HG02885 (cell line): ENCODE measurements around the gene GCN1.

Experiments
- ATAC-seq: cut with Tn5 transposase; IDR thresholded peaks from one replicate; pipeline ENCODE4 v1.9.1; 2021; ENCODE audit warnings: mild to moderate bottlenecking; ENCODE audit not compliant: unreplicated experiment, poor library complexity

GCN1 gene

GRCh38 chr12:120101617-120102016 lies 92.9 kb downstream of the GCN1 start:
- no peak for ATAC-seq

DNA sequence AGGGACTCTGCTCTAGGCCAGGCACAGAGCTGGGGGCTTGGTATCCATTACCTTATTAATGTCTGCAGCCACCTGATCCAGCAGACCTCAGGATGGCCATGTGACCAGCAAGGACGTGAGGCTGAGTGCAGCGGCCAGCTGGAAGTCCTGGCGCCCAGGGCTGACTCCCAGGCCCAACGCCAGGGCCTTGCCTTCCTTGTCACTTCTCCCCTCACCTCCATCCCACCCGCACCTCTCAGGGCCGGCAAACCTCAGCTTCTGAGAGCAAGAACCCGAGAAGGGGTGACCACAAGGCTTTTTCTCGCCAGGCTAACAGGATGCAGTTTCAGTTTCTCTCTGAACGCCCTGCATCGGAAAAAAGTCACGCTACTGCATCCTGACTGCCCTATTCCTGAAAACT lies 93.3 kb downstream of the GCN1 start:
- ATAC-seq: no peak

- no peak for ATAC-seq
Measured at GRCh38 chr12:120100630-120101029, 93.9 kb downstream of the GCN1 start.

DNA sequence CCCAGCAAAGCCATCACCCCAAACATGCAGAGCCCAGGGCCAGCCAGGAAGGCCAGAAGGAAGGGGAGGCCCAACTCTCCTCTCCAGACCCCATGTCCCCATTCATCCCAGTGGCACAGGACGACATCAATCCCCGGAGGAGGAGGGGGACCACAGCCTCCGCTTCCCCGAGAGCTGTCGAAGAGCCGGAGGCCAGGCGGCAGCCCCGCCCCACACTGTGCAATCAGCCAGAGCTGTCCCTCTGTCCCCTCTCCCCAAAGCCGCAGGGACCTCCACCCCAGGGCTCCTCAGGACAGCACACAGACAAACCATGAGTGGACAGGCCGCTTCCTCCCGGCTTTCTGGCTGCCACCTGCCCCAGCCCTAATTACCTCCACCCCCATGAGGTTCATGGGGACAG lies 94.8 kb downstream of the GCN1 start:
- no peak for ATAC-seq

- ATAC-seq: no peak
Measured at GRCh38 chr12:120098756-120099470, 95.6 kb downstream of the GCN1 start.

DNA sequence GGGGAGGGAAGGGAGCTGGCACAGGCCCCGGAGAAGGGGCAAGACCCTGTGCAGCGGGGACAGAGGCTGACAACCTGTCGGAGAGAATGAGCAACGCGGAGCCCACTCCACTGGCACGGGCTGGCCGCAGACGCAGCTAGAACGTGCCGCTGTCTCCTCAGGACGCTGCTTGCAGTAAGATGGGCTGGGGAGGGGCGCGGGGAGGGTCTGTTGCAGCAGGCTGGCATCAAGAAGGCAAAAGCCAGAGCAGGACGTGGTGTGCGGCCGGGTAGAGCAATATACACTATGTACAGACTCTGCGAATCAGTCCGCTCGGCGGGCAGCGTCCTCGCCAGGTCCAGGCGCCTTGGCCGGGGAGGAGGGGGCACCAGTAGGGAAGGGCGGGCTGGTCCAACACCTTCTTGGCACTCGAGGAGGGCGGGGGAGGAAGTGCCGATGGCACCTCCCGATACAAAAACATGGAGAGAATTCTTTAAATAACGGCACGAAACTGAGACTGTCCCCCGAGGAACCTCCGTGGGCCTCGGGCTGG lies 97.8 kb downstream of the GCN1 start:
- no peak for ATAC-seq

GRCh38 chr12:120095736-120096135 lies 98.8 kb downstream of the GCN1 start:
- no peak for ATAC-seq

DNA sequence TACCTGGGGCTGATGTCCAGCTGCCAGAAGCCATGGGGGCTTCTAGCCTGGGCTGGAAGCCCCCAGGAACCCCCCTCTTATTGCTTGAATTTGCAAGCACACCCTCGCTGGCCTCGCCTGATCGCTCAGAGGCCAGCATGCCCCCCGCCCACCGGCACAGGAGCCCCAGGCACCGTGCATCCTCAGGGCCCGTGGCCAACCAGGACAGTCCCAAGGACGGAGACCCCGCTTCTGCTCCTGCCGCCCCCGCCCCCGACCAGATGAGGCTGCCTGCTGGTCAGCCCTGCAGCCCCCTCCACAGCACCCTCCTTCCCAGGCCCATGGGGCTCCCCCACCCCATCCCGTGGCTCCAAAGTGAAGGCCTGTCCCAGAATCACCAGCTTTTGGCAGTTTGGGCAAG lies 99.2 kb downstream of the GCN1 start:
- no peak for ATAC-seq

GRCh38 chr12:120094485-120094884 lies 100.0 kb downstream of the GCN1 start:
- no peak for ATAC-seq

GRCh38 chr12:120093592-120094355 lies 100.7 kb downstream of the GCN1 start:
- ATAC-seq: no peak

DNA sequence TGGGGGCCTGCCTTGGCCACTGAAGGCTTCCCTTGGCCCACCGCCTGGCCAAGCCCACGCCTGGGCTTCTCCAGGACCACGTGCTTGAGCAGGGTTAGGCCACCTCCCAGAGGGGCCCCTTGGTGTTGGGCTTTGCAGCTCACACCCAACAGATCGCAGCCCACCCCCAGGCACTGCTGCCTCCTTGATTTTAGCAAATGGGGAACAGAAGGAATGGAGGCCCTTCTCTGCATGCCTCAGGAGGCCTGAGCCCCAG lies 101.3 kb downstream of the GCN1 start:
- ATAC-seq: no peak

- no peak for ATAC-seq
Measured at GRCh38 chr12:120092551-120093335, 101.8 kb downstream of the GCN1 start.

DNA sequence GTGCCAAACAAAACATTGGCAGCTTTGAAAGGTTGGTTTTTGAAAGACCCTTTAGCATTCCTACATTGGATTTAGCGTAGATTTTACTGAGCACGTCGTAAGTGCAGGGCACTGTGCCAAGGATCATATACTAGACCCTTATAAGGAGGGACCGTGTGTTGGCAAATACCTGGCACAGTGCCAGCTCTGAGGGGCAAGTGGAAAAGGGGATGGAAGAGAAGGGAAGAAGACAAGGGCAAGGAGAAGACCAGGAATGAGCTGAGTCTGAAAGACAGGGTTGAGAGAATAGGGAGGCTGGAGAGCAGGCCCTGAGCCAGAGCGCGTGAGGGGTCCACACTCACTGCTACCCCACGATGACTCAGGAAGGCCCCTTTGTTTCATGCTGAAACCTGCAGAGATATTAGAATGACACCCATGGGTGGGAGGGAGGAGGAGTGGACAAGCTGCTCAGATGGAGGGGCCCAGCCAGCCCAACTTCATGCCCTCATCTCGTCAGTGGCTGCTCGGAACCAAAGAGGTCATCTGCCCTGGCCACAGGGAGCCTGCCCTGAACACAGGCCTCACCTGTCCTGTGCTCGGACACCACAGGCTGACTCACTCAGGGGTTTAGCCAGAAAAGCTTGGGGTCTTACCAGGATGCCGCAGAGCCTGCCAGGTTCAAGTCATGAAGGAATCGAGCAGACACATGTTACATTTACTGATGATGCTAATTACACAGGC lies 103.0 kb downstream of the GCN1 start:
- ATAC-seq: no peak

DNA sequence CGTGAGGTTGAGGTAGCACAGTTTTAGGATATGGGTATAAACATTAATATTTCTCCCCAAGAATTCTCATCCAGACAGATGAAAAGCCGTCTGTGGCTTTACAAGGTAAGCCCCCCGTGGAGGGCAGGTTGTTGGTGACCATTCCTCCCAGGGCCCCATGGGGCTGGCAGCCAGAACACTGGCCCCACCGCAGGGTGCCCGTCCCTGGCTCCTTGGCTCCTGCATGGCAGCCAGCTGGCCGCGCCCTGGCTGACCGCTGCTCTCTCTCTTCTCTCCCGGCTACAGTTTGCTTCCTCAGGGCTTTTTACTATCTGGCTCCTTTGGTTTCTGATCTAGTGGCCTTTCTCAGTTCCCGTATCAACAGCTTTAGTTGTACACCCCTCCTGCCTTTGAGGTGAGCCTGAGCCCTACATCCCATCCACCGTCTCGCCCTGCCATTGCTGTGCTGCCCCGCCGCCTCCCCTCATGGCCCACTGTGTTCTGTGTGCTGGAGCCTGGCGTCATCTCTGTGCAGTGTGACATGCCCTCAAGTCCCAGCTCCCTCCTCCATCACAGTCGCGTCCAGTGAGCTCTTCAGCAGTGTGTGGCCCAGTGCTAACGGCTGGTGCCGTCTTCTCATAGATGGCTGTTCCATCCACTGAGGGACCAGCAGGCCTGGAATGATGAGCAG lies 103.8 kb downstream of the GCN1 start:
- no peak for ATAC-seq

- no peak for ATAC-seq
Measured at GRCh38 chr12:120090206-120090605, 104.3 kb downstream of the GCN1 start.

- no peak for ATAC-seq
Measured at GRCh38 chr12:120089796-120090195, 104.7 kb downstream of the GCN1 start.

- ATAC-seq: no peak
Measured at GRCh38 chr12:120089105-120089504, 105.4 kb downstream of the GCN1 start.

DNA sequence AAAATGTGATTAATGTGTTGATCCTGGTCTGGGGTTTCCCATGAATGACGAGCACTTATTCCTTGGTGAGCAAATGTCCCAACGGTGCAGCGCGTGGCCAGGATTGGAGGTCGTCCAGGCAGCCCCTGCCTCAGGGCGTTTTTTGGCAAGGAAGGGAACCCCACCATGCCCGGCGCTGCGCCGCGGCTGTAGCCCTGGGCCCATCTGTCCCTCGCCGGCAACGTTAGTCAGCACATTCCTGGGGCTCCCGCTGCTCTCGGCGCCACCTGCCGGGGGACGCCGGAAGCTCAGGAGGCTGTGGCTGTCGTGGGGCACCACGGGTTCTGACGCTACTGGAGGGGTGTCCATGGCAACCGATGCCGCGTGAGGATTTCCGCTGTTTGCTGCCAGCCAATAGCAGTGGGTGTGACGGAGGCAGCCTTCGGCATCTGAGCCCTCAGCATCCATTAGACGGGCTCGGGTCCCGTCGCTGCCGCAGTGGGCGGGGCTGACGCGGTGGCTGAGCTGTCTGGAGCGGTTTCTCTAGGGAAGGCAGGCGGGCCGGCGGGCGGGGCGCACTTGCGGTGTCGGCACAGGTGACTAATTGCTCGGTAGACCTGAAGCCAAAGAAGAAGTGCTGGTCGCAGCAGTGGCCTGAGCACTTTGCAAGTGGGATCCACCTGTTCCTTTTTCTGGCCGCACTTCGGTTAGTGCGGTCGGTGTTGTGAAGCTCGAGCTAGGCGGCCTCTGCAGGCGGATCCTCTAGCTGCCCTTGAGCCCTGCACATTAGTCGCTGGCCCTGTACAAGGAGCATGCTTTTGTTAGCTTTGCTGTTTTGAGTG lies 107.5 kb downstream of the GCN1 start:
- ATAC-seq: peak; percentile 96
